Stimulated activated naive CD8-positive, alpha-beta T cell treated with anti-CD3 and anti-CD28 coated beads, Interleukin-15, Interleukin-2, amounts not matched to agents 100 U/mL and 50 U/mL, for 24 hours (primary cell): ENCODE results near the gene P2RY4.
"Not testable (repeated sequence)": the region's sequence is repeated elsewhere in the genome, so short reads cannot be mapped to it uniquely, and the experiment has no call there.

Experiments used
- ATAC-seq: fragments of 150-1000 bp; cut with Tn5 transposase; one replicate; pipeline ENCODE4 v1.10.0; 2021
- DNase-seq: peaks from one replicate; pipeline ENCODE4 v3.0.0; 2021

The P2RY4 gene

GRCh38 chrX:70243601-70244000 lies 16.4 kb downstream of the P2RY4 start:
- ATAC-seq = not testable (repeated sequence)

GRCh38 chrX:70241501-70241900 lies 18.5 kb downstream of the P2RY4 start:
- ATAC-seq (peak; percentile 54), DNase-seq (no peak)

More at GRCh38 chrX:70243601-70244000, 16.4 kb downstream of the P2RY4 start:
- not testable (repeated sequence) for DNase-seq

DNA sequence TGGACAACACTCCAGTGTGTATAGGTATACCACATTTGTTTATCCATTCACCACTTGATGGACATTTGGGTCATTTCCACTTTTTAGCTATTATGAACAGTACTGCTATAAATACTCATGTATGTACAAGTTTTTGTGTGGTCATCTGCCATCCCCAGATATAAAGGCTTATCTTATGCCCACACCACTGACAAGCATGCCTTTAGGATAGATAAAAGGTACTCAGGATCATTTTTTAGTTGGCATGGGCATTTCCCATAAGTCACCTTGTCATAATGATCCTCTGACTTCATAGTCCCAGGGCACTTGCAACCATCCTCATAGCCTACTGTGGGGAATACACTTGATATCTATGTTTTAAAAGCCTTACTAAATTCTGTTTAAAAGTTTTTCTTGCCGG lies 19.3 kb downstream of the P2RY4 start:
- DNase-seq = no peak
- ATAC-seq = no peak

DNA sequence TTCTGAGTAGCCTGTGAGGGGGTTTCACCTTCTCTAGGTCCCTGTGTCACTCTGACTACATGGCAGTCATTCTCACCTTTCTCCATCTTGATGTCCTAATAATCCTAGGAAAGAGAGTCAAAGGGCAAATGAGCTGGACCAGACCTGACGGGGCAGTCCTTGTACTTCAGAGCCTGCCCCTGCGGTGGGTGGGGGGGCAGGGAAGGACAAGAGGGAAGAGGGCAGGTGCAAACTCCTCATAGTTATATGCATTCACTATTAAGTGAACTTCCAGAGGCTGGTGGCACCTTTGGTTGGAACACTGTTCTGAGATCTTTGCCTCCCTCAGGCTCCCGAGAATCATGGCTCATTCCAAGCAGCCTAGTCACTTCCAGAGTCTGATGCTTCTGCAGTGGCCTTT lies 25.6 kb downstream of the P2RY4 start, which contains the start of gene AWAT1:
AWAT1 (plus strand) TSS at position 301 of the 400 bp plus-strand sequence; CDS start at position 342, 41 bp downstream.
- ATAC-seq (no peak), DNase-seq (no peak)

DNA sequence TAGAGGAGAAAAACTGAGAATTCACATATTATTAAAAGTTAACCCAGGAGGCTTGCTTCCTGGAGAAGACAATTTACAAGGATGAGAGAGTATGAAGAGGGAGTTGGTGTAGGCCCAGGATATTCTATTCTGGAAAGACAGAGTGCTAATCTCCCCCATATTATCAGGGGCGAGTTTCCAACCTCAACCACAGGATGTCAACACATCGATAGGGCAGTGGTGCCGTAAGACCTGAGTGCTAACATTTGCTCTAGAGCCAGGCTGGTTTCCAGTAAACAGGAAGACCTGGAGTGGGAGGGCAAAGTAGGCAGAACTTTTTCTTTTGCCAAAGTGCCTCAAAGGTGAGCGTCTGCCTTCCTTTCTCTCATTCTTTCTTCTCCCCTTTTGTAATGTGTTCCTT lies 28.3 kb downstream of the P2RY4 start:
- DNase-seq (no peak), ATAC-seq (no peak)

DNA sequence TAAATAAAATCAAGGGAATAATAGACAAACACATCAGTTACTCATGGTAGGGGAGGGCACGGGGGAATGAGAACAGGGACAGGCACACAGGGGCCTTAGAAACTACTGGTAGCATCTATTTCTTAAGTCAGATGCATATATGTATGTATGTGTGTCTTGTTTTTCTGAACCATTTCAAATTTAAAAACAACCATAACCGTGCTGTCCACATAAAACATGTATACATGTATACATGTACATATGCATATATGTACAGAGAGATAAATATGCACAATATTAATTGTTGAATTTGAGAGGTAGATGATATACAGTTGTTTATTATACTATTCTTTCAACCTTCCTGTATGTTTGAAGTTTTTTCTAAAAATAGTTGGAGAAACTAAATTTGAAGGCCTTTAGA lies 33.3 kb downstream of the P2RY4 start:
- ATAC-seq (no peak), DNase-seq (no peak)

DNA sequence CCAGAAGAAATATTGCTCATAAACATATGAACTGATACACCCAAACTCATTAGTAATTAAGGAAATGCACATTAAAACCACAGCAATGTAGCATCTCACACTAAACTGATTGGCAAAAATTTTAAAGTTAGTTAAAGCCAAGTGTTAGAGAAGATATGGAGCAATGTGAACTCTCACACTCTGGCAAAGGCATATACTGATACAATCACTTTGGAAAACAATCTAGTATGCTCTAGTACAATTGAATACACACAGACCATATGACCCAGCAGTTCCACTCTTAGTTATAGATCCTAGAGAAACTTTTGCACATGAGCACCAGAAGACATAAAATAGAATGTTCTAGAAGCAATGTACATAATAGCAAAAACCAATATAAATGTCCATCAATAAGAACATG lies 34.0 kb downstream of the P2RY4 start:
- ATAC-seq (no peak), DNase-seq (no peak)

- DNase-seq (no peak), ATAC-seq (no peak)
These were observed 39.9 kb downstream of the P2RY4 start for GRCh38 chrX:70219938-70220764.

DNA sequence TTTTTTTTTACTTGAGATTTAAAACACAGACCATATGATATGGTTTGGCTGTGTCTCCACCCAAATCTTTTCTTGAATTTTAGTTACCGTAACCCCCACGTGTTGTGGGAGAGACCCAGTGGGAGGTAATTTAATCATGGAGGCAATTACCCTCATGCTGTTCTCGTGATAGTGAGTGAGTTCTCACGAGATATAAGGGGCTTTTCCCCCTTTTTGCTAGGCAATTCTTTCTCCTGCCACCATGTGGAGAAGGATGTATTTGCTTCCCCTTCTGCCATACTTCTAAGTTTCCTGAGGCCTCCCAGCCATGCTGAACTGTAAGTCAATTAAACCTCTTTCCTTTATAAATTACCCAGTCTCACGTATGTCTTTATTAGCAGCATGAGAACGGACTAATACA lies 50.4 kb downstream of the P2RY4 start:
- not testable (repeated sequence) for DNase-seq, ATAC-seq

DNA sequence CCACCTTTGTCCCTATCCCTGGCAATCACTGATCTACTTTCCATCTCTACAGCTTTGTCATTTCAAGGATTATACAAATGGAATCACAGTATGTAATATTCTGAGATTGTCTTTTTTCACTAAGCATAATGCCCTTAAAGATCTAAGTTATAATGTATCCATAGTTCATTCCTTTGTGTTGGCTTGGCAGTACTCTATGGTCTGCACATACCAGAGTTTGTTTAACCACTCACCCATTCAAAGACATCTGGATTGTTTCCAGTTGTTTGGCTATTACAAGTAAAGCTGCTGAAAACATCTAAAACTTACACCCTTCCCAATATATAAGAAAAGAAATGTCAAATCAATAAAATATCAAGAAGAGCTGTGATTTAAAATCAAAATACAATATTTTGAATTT lies 51.5 kb downstream of the P2RY4 start:
- ATAC-seq = no peak
- no peak for DNase-seq
